H9 (cell line): ENCODE measurements around the gene SMURF1. TPM values are rescaled to one million over a fixed set of nuclear protein-coding genes. Genes with fewer than 3 reads are reported as not detected.

ENCODE experiments used
- DNase-seq: peaks from one replicate; pipeline ENCODE4 v3.0.0-alpha.2; 2017
- H2AFZ ChIP-seq: one replicate; pipeline ENCODE4 v1.6.1; 2013; ENCODE audit warnings: mild to moderate bottlenecking, low read length, control low read depth, moderate library complexity
- H2AK5ac ChIP-seq: 2 replicates; pipeline ENCODE4 v1.6.1; 2013; ENCODE audit warnings: low read length, control low read depth, mixed read lengths; ENCODE audit not compliant: insufficient read length
- H2BK120ac ChIP-seq: one replicate; pipeline ENCODE4 v1.6.1; 2013; ENCODE audit warnings: low read depth, mild to moderate bottlenecking, low read length, control low read depth, inconsistent platforms; ENCODE audit not compliant: poor library complexity, severe bottlenecking
- H2BK12ac ChIP-seq: 2 replicates; pipeline ENCODE4 v1.6.1; 2013; ENCODE audit warnings: low read length, control low read depth, mixed read lengths, low read depth; ENCODE audit not compliant: insufficient read length
- H2BK15ac ChIP-seq: 2 replicates; pipeline ENCODE4 v1.6.1; 2013; ENCODE audit warnings: low read depth, low read length, control low read depth
- H2BK20ac ChIP-seq: one replicate; pipeline ENCODE4 v1.6.1; 2013; ENCODE audit warnings: low read depth, mild to moderate bottlenecking, low read length, control low read depth, inconsistent platforms; ENCODE audit not compliant: poor library complexity, severe bottlenecking
- H2BK5ac ChIP-seq: 2 replicates; pipeline ENCODE4 v1.6.1; 2013; ENCODE audit warnings: low read length, control low read depth, mixed read lengths; ENCODE audit not compliant: insufficient read length
- H3K14ac ChIP-seq: 2 replicates; pipeline ENCODE4 v1.6.1; 2013; ENCODE audit warnings: low read length, control low read depth; ENCODE audit not compliant: insufficient read depth
- H3K18ac ChIP-seq: 2 replicates; pipeline ENCODE4 v1.6.1; 2013; ENCODE audit warnings: low read depth, mild to moderate bottlenecking, mixed read lengths, low read length, control low read depth; ENCODE audit not compliant: insufficient read length
- H3K23ac ChIP-seq: 2 replicates; pipeline ENCODE4 v1.6.1; 2013; ENCODE audit warnings: low read length, control low read depth, mixed read lengths, low read depth; ENCODE audit not compliant: insufficient read length
- H3K23me2 ChIP-seq: 2 replicates; pipeline ENCODE4 v1.6.1; 2013; ENCODE audit warnings: low read depth, mild to moderate bottlenecking, mixed read lengths, low read length, control low read depth; ENCODE audit not compliant: insufficient read length, poor library complexity, severe bottlenecking
- H3K27ac ChIP-seq: 2 replicates; pipeline ENCODE4 v1.5.1; 2013; ENCODE audit warnings: low read length, control low read depth, mixed read lengths, low read depth; ENCODE audit not compliant: insufficient read length
- H3K27me3 ChIP-seq: 2 replicates; pipeline ENCODE4 v1.6.1; 2013; ENCODE audit warnings: low read length, control low read depth, inconsistent platforms; ENCODE audit not compliant: insufficient read depth
- H3K4ac ChIP-seq: 2 replicates; pipeline ENCODE4 v1.6.1; 2013; ENCODE audit warnings: low read depth, mild to moderate bottlenecking, control low read depth, inconsistent platforms, low read length, moderate library complexity
- H3K4me1 ChIP-seq: 2 replicates; pipeline ENCODE4 v1.6.1; 2013; ENCODE audit warnings: low read length, control low read depth, inconsistent platforms; ENCODE audit not compliant: insufficient read depth
- H3K4me2 ChIP-seq: 2 replicates; pipeline ENCODE4 v1.6.1; 2013; ENCODE audit warnings: low read length, control low read depth, mixed read lengths; ENCODE audit not compliant: insufficient read length, insufficient read depth
- H3K56ac ChIP-seq: 2 replicates; pipeline ENCODE4 v1.6.1; 2013; ENCODE audit warnings: low read depth, mild to moderate bottlenecking, mixed read lengths, low read length, control low read depth; ENCODE audit not compliant: insufficient read length
- H3K79me1 ChIP-seq: 2 replicates; pipeline ENCODE4 v1.6.1; 2013; ENCODE audit warnings: low read depth, mild to moderate bottlenecking, moderate library complexity, low read length, control low read depth, inconsistent platforms; ENCODE audit not compliant: insufficient read depth, poor library complexity, severe bottlenecking
- H3K79me2 ChIP-seq: 2 replicates; pipeline ENCODE4 v1.6.1; 2013; ENCODE audit warnings: low read length, control low read depth, inconsistent platforms; ENCODE audit not compliant: insufficient read depth
- H3K9ac ChIP-seq: 2 replicates; pipeline ENCODE4 v1.6.1; 2013; ENCODE audit warnings: low read length, control low read depth, mixed read lengths; ENCODE audit not compliant: insufficient read length; ENCODE audit errors: extremely low read depth
- H3K9me3 ChIP-seq: one replicate; pipeline ENCODE4 v1.6.1; 2013; ENCODE audit warnings: low read depth, low read length, inconsistent platforms; ENCODE audit not compliant: control insufficient read depth
- H3T11ph ChIP-seq: one replicate; pipeline ENCODE4 v1.6.1; 2013; ENCODE audit warnings: mild to moderate bottlenecking, low read length, control low read depth, inconsistent platforms
- H4K20me1 ChIP-seq: one replicate; pipeline ENCODE4 v1.6.1; 2013; ENCODE audit not compliant: control insufficient read depth, insufficient read length, insufficient read depth
- H4K5ac ChIP-seq: 2 replicates; pipeline ENCODE4 v1.6.1; 2013; ENCODE audit warnings: low read depth, mild to moderate bottlenecking, mixed read lengths, low read length, control low read depth; ENCODE audit not compliant: insufficient read length
- H4K8ac ChIP-seq: replicated peaks from 2 replicates; pipeline ENCODE4 v1.6.1; 2013; ENCODE audit warnings: low read length, control low read depth, mixed read lengths, low read depth; ENCODE audit not compliant: insufficient read length
- H4K91ac ChIP-seq: 2 replicates; pipeline ENCODE4 v1.6.1; 2013; ENCODE audit warnings: low read depth, mild to moderate bottlenecking, moderate library complexity, mixed read lengths, low read length, control low read depth; ENCODE audit not compliant: insufficient read length
- H3K27ac Mint-ChIP-seq, 3 experiments: 2 replicates in 2 of 3; 3 replicates in 1 of 3; pipeline ENCODE4 v1.8.0; 2020 to 2021; ENCODE audit warnings: mixed read lengths in 3 of 3, mild to moderate bottlenecking in 1 of 3, moderate library complexity in 1 of 3
- H3K27me3 Mint-ChIP-seq: 2 replicates; pipeline ENCODE4 v1.8.0; 2021; ENCODE audit warnings: low read depth, mild to moderate bottlenecking, moderate library complexity, mixed read lengths
- H3K36me3 Mint-ChIP-seq, 3 experiments: 2 replicates in 2 of 3; 3 replicates in 1 of 3; pipeline ENCODE4 v1.8.0; 2020 to 2021; ENCODE audit warnings: low read depth in 3 of 3, mixed read lengths in 3 of 3; ENCODE audit not compliant: insufficient read depth in 1 of 3
- H3K4me1 Mint-ChIP-seq, 2 experiments: 2 replicates each; pipeline ENCODE4 v1.8.0; 2020; ENCODE audit warnings: mixed read lengths in 2 of 2
- H3K4me3 Mint-ChIP-seq, 2 experiments: 2 replicates in 1 of 2; 3 replicates in 1 of 2; pipeline ENCODE4 v1.8.0; 2020 to 2021; ENCODE audit warnings: mild to moderate bottlenecking in 2 of 2, mixed read lengths in 2 of 2, moderate library complexity in 1 of 2
- H3K9me3 Mint-ChIP-seq, 2 experiments: 2 replicates in 1 of 2; 3 replicates in 1 of 2; pipeline ENCODE4 v1.8.0; 2020; ENCODE audit warnings: mild to moderate bottlenecking in 2 of 2, mixed read lengths in 2 of 2, moderate library complexity in 1 of 2
- CTCF ChIP-seq: fragments of 200-600 bp; sonication (generic); conservative IDR thresholded peaks from 3 replicates; pipeline ENCODE4 v1.8.0; 2021; ENCODE audit warnings: antibody characterized with exemption, mild to moderate bottlenecking
- WGBS: extraction: QIAGEN DNeasy Blood & Tissue Kit; methylation state at CpG from one replicate; pipeline ENCODE4 v1.1.7; 2013; ENCODE audit warnings: missing lambda C conversion rate, low lambda C conversion rate, mixed read lengths; ENCODE audit not compliant: insufficient read length; ENCODE audit errors: extremely low coverage; 5-methylcytosine and 5-hydroxymethylcytosine counted together
- total RNA-seq: library from RNA; stranded (reverse); gene quantifications from 2 replicates; pipeline ENCODE4 v1.2.1, GENCODE V29; 2021

SMURF1 gene
- total RNA-seq, 1 experiment from 2014 or later, result 29.4 TPM

- TF ChIP-seq CTCF, result no peak
- Histone ChIP-seq H4K91ac (no peak overlapping the region), H3K27ac (no peak overlapping the region), H3K23ac (no peak overlapping the region), H3K4me2 (no peak overlapping the region), H4K5ac (no peak overlapping the region), H4K20me1 (no peaks in the 10 kb centered on the region), H4K8ac (no peak overlapping the region), H3K79me1 (no peaks in the 10 kb centered on the region), H2BK5ac (no peak overlapping the region), H3K14ac (no peak overlapping the region), H3T11ph (no peak overlapping the region), H2BK20ac (no peak overlapping the region), H2AFZ (no peak overlapping the region), H2BK120ac (no peak overlapping the region), H2BK15ac (no peak overlapping the region), H3K9me3 (no peaks in the 10 kb centered on the region), H3K4me1 (no peaks in the 10 kb centered on the region), H3K56ac (no peak overlapping the region), H2AK5ac (no peak overlapping the region), H3K4ac (no peak overlapping the region), H2BK12ac (no peak overlapping the region), H3K27me3 (peaks cover 2% of the 10 kb centered on the region; the same call in 1 of the 2 replicates), H3K9ac (no peak overlapping the region), H3K79me2 (no peaks in the 10 kb centered on the region), H3K18ac (no peak overlapping the region), H3K23me2 (no peaks in the 10 kb centered on the region)
- WGBS, result no CpG with 5 or more reads among the region's 25 CpGs
- no peaks in the 10 kb centered on the region for H3K27me3 Mint-ChIP-seq
- H3K4me1 Mint-ChIP-seq, result no peaks in the 10 kb centered on the region
- no peak overlapping the region for H3K4me3 Mint-ChIP-seq
- peaks cover 42 to 87% (median 76%) of the 10 kb centered on the region in 3 experiments for H3K36me3 Mint-ChIP-seq
- peak overlapping the region in 1 of 3 experiments; percentile 57; a peak in 1 of 7 replicates for H3K27ac Mint-ChIP-seq
- no peak for DNase-seq
- H3K9me3 Mint-ChIP-seq, result no peaks in the 10 kb centered on the region
Measured at GRCh38 chr7:99013266-99014112, 130.4 kb downstream of the SMURF1 start.
